IMR-90 (cell line): ENCODE results near the gene RBBP4. TPM values are rescaled to one million over a fixed set of nuclear protein-coding genes. Genes with fewer than 3 reads are reported as not detected.

Source experiments
- ATAC-seq: fragments of 200-7000 bp; cut with Tn5 transposase; 2 replicates; pipeline ENCODE4 v1.9.1; 2020; ENCODE audit warnings: low read depth, mild to moderate bottlenecking, moderate library complexity
- BruUV-seq: library from RNA; stranded (reverse); fragments of 400-500 nt; replicated peaks from 2 replicates; lab custom pipeline; 2021; lab: Mats Ljungman, UMichigan
- CTCF ChIA-PET: fragments of 300-600 bp; formaldehyde crosslinking; extraction: SDS; loops from one replicate; lab custom pipeline; 2021; ENCODE audit warnings: antibody characterized with exemption; lab: Yijun Ruan, JAX
- POLR2A ChIA-PET: fragments of 300-600 bp; sonication (Branson Sonifier 250); formaldehyde crosslinking; loops from one replicate; lab custom pipeline; 2022; ENCODE audit warnings: antibody characterized with exemption; ENCODE audit not compliant: unreplicated experiment; lab: Charles Lee
- DNase-seq: peaks from one replicate; pipeline ENCODE4 v3.0.0; 2013
- H2AFZ ChIP-seq: replicated peaks from 2 replicates; pipeline ENCODE3; 2013; ENCODE audit warnings: low read length, mild to moderate bottlenecking; ENCODE audit not compliant: poor library complexity
- H2AK5ac ChIP-seq: 2 replicates; pipeline ENCODE4 v1.6.1; 2013; ENCODE audit warnings: low read depth, low read length, inconsistent platforms
- H2AK9ac ChIP-seq: replicated peaks from 2 replicates; pipeline ENCODE3; 2013; ENCODE audit warnings: mild to moderate bottlenecking, low read depth, low read length, moderate library complexity; ENCODE audit not compliant: poor library complexity
- H2BK120ac ChIP-seq: 2 replicates; pipeline ENCODE4 v1.6.1; 2013; ENCODE audit warnings: low read depth, low read length, inconsistent platforms
- H2BK15ac ChIP-seq: 3 replicates; pipeline ENCODE4 v1.6.1; 2013; ENCODE audit warnings: low read depth, low read length, inconsistent platforms
- H2BK20ac ChIP-seq: 2 replicates; pipeline ENCODE4 v1.6.1; 2013; ENCODE audit warnings: low read depth, mild to moderate bottlenecking, inconsistent platforms, low read length, moderate library complexity
- H2BK5ac ChIP-seq: 2 replicates; pipeline ENCODE4 v1.6.1; 2013; ENCODE audit warnings: mild to moderate bottlenecking, low read depth, low read length, inconsistent platforms; ENCODE audit not compliant: poor library complexity, severe bottlenecking
- H3K14ac ChIP-seq: replicated peaks from 2 replicates; pipeline ENCODE4 v1.6.1; 2013; ENCODE audit warnings: low read depth, low read length, inconsistent platforms
- H3K18ac ChIP-seq: 2 replicates; pipeline ENCODE4 v1.6.1; 2013; ENCODE audit warnings: low read depth, low read length, control low read depth
- H3K23ac ChIP-seq: 2 replicates; pipeline ENCODE4 v1.6.1; 2013; ENCODE audit warnings: low read depth, low read length, inconsistent platforms
- H3K27ac ChIP-seq: 2 replicates; pipeline ENCODE4 v1.5.1; 2013; ENCODE audit warnings: mild to moderate bottlenecking, control low read depth, low read length; ENCODE audit not compliant: insufficient read depth
- H3K27me3 ChIP-seq: 2 replicates; pipeline ENCODE4 v1.6.1; 2013; ENCODE audit warnings: low read length; ENCODE audit not compliant: control insufficient read depth, insufficient read depth
- H3K36me3 ChIP-seq: 2 replicates; pipeline ENCODE4 v1.6.1; 2013; ENCODE audit warnings: low read length, mixed read lengths; ENCODE audit not compliant: control insufficient read depth, insufficient read depth
- H3K4ac ChIP-seq: 2 replicates; pipeline ENCODE4 v1.6.1; 2013; ENCODE audit warnings: low read depth, low read length, inconsistent platforms
- H3K4me1 ChIP-seq: 2 replicates; pipeline ENCODE4 v1.6.1; 2013; ENCODE audit warnings: low read length, mixed read lengths; ENCODE audit not compliant: control insufficient read depth, insufficient read depth
- H3K4me2 ChIP-seq: 2 replicates; pipeline ENCODE4 v1.6.1; 2013; ENCODE audit warnings: low read depth, mild to moderate bottlenecking, control low read depth, low read length, moderate library complexity
- H3K4me3 ChIP-seq: 2 replicates; pipeline ENCODE4 v1.5.1; 2013; ENCODE audit warnings: low read depth, mild to moderate bottlenecking, control low read depth, low read length, moderate library complexity; ENCODE audit not compliant: insufficient read depth
- H3K56ac ChIP-seq: 2 replicates; pipeline ENCODE4 v1.6.1; 2013; ENCODE audit warnings: low read length, inconsistent platforms; ENCODE audit not compliant: insufficient read depth; ENCODE audit errors: extremely low read depth
- H3K79me1 ChIP-seq, 2 experiments: 2 replicates each; pipeline ENCODE4 v1.6.1; 2013; ENCODE audit warnings: low read length in 2 of 2, inconsistent platforms in 1 of 2, low read depth in 1 of 2
- H3K9ac ChIP-seq: 2 replicates; pipeline ENCODE4 v1.6.1; 2013; ENCODE audit warnings: low read depth, low read length, control low read depth
- H3K9me1 ChIP-seq: 2 replicates; pipeline ENCODE4 v1.6.1; 2013; ENCODE audit warnings: low read length, inconsistent platforms; ENCODE audit not compliant: insufficient read depth
- H3K9me3 ChIP-seq: 2 replicates; pipeline ENCODE4 v1.6.1; 2013; ENCODE audit warnings: low read length; ENCODE audit not compliant: control insufficient read depth, insufficient read depth
- H4K20me1 ChIP-seq: 2 replicates; pipeline ENCODE4 v1.6.1; 2013; ENCODE audit warnings: low read length, inconsistent platforms; ENCODE audit not compliant: insufficient read depth
- H4K5ac ChIP-seq: 2 replicates; pipeline ENCODE4 v1.6.1; 2013; ENCODE audit warnings: mild to moderate bottlenecking, low read depth, low read length, control low read depth
- H4K8ac ChIP-seq, 2 experiments: 2 replicates each; pipeline ENCODE4 v1.6.1; 2013; ENCODE audit warnings: low read depth in 2 of 2, low read length in 2 of 2, control low read depth in 1 of 2, inconsistent platforms in 1 of 2
- H4K91ac ChIP-seq: 2 replicates; pipeline ENCODE4 v1.6.1; 2013; ENCODE audit warnings: low read depth, low read length, inconsistent platforms; ENCODE audit not compliant: insufficient read depth
- BHLHE40 ChIP-seq: fragments of 150-350 bp; IDR thresholded peaks from 2 replicates; pipeline ENCODE4 v1.6.1; 2016; ENCODE audit warnings: mild to moderate bottlenecking, low read depth, low read length
- CTCF ChIP-seq: conservative IDR thresholded peaks from 2 replicates; pipeline ENCODE4 v1.5.1; 2012; ENCODE audit warnings: mild to moderate bottlenecking, low read depth, low read length, improper control_type of control experiment
- ELK1 ChIP-seq: fragments of 150-350 bp; IDR thresholded peaks from 2 replicates; pipeline ENCODE4 v1.6.1; 2016; ENCODE audit warnings: low read depth, mild to moderate bottlenecking, low read length, moderate library complexity, borderline replicate concordance
- FOS ChIP-seq: fragments of 150-350 bp; IDR thresholded peaks from 2 replicates; pipeline ENCODE4 v1.6.1; 2016; ENCODE audit warnings: low read depth, low read length
- MAZ ChIP-seq: IDR thresholded peaks from 2 replicates; pipeline ENCODE4 v1.6.1; 2012; ENCODE audit warnings: low read depth, mild to moderate bottlenecking, low read length, improper control_type of control experiment, moderate library complexity, borderline replicate concordance
- MXI1 ChIP-seq: IDR thresholded peaks from 2 replicates; pipeline ENCODE4 v1.6.1; 2012; ENCODE audit warnings: low read depth, mild to moderate bottlenecking, low read length, moderate library complexity, borderline replicate concordance
- RAD21 ChIP-seq: IDR thresholded peaks from 2 replicates; pipeline ENCODE4 v1.6.1; 2012; ENCODE audit warnings: low read length, improper control_type of control experiment
- RCOR1 ChIP-seq: IDR thresholded peaks from 2 replicates; pipeline ENCODE4 v1.6.1; 2012; ENCODE audit warnings: mild to moderate bottlenecking, low read length, improper control_type of control experiment; ENCODE audit not compliant: insufficient replicate concordance
- SMC3 ChIP-seq: fragments of 150-350 bp; IDR thresholded peaks from 2 replicates; pipeline ENCODE4 v1.6.1; 2016; ENCODE audit warnings: low read depth, mild to moderate bottlenecking, antibody characterized with exemption, low read length, moderate library complexity
- USF2 ChIP-seq: fragments of 150-350 bp; IDR thresholded peaks from 2 replicates; pipeline ENCODE4 v1.6.1; 2017; ENCODE audit warnings: mild to moderate bottlenecking, antibody characterized with exemption, low read length, low read depth
- WGBS, 2 experiments: methylation state at CpG; one replicate each; pipeline versions ENCODE4 v1.1.5 to v1.1.7; 2013; ENCODE audit warnings: missing lambda C conversion rate in 2 of 2; ENCODE audit not compliant: insufficient read length in 1 of 2; ENCODE audit errors: extremely low coverage in 2 of 2; 5-methylcytosine and 5-hydroxymethylcytosine counted together
- dilution Hi-C: fragments of 300-500 bp; cut with HindIII; formaldehyde crosslinking; loops from one replicate; pipeline ENCODE4 v1.14.3; 2018; ENCODE audit warnings: low sequenced_read_pairs; ENCODE audit not compliant: unreplicated experiment
- in situ Hi-C: fragments of 300-500 bp; cut with MboI; formaldehyde crosslinking; loops from 3 replicates; pipeline ENCODE4 v1.14.3; 2019; ENCODE audit warnings: low sequenced_read_pairs, inconsistent platforms, mixed read lengths
- intact Hi-C: fragments of 100-400 bp; cut with micrococcal nuclease; formaldehyde crosslinking; loops from 2 replicates; pipeline ENCODE4 v1.10.0; 2022
- polyA plus RNA-seq, 3 experiments: library from polyadenylated mRNA; depleted of rRNA; stranded (reverse); fragments of >200 nt; gene quantifications; 2 replicates each; pipeline ENCODE4 v1.2.3, GENCODE V29; 2012; ENCODE audit warnings: low replicate concordance in 1 of 3
- total RNA-seq: library from RNA; depleted of rRNA; stranded (reverse); fragments of >200 nt; gene quantifications from 2 replicates; pipeline ENCODE4 v1.2.3, GENCODE V29; 2012

The RBBP4 gene
- total and polyA plus RNA-seq, 2 of the 4 experiments (the other 2 are of a cell fraction), result 82.9 to 161 TPM

GRCh38 chr1:32651461-32652073 lies 559 bp downstream of the RBBP4 start:
- ATAC-seq (peak; percentile 6), DNase-seq (no peak)
- Histone ChIP-seq H2BK15ac (no peak overlapping the region; the same call in 2 of the 3 replicates), H3K79me1 (peaks cover 16 to 46% of the 10 kb centered on the region in 2 experiments), H3K4me3 (peak overlapping the region; percentile 97), H2BK20ac (no peak overlapping the region), H2AK9ac (peak overlapping the region; percentile 96), H3K4ac (peak overlapping the region; percentile 96), H3K18ac (peak overlapping the region; percentile 36), H3K56ac (peak overlapping the region; percentile 75), H3K9ac (peak overlapping the region; percentile 91), H3K9me3 (no peaks in the 10 kb centered on the region), H4K8ac (peak overlapping the region; percentile 68 to 75), H4K5ac (peak overlapping the region; percentile 58), H3K36me3 (peaks cover 17% of the 10 kb centered on the region), H4K91ac (peak overlapping the region; percentile 66), H2AK5ac (peak overlapping the region; percentile 91), H3K27ac (peak overlapping the region; percentile 96), H3K4me2 (peak overlapping the region; percentile 98), H2BK5ac (peak overlapping the region; percentile 87), H3K9me1 (no peaks in the 10 kb centered on the region; the same call in 1 of the 2 replicates), H3K4me1 (peaks cover 3% of the 10 kb centered on the region; the same call in 1 of the 2 replicates), H3K23ac (peak overlapping the region; percentile 84), H4K20me1 (peaks cover 3% of the 10 kb centered on the region; the same call in 1 of the 2 replicates), H3K27me3 (no peaks in the 10 kb centered on the region), H2AFZ (peak overlapping the region; percentile 90), H2BK120ac (peak overlapping the region; percentile 46; the same call in 1 of the 2 replicates), H3K14ac (peak overlapping the region; percentile 94)
- no peak for TF ChIP-seq MAZ
- TF ChIP-seq USF2, result no peak; the same call in 1 of the 2 replicates
- TF ChIP-seq CTCF, result no peak
- no peak for TF ChIP-seq FOS
- no peak for TF ChIP-seq RAD21
- TF ChIP-seq ELK1, result no peak
- no peak for TF ChIP-seq RCOR1
- TF ChIP-seq SMC3, result no peak
- no peak for TF ChIP-seq BHLHE40
- no peak for TF ChIP-seq MXI1
- BruUV-seq, result no TSS peak
- intact Hi-C loops, result loop anchor here (2.0 kb wide), 2 partner anchors 51 to 203 kb away; partner anchors contain the start of gene SYNC
- in situ Hi-C loops, result no loop called here
- WGBS, 2 experiments, result 0% methylated on average over 3 of the region's 43 CpGs; no CpG with 5 or more reads in 1 of the 2 experiments
- dilution Hi-C loops, result no loop called here
- CTCF ChIA-PET, result interaction anchor here (0.6 kb wide), 1 partner anchor 14 kb away, joined by 4 read pairs; no protein-coding TSS in a partner anchor
- POLR2A ChIA-PET, result no interaction called here
